A549 (cell line): Measurements from ENCODE around the gene ACER3.

Experiments used
- BHLHE40 ChIP-seq: IDR thresholded peaks from 2 replicates; pipeline ENCODE4 v1.6.1; 2012; ENCODE audit warnings: low read depth, low read length, inconsistent platforms
- CEBPB ChIP-seq, 2 experiments: fragments of >200 bp in 1 of 2; sonication (Bioruptor Twin) in 1 of 2; formaldehyde crosslinking in 1 of 2; IDR thresholded peaks; 2 replicates each; pipeline ENCODE4 v1.6.1; 2012 to 2016
- MAZ ChIP-seq: fragments of 150-350 bp; IDR thresholded peaks from 2 replicates; pipeline ENCODE4 v1.6.1; 2014; ENCODE audit warnings: antibody characterized with exemption, low read depth, low read length, borderline replicate concordance
- POLR2A ChIP-seq: IDR thresholded peaks from 2 replicates; pipeline ENCODE4 v1.6.1; 2012; ENCODE audit warnings: mild to moderate bottlenecking, low read length
- POLR2AphosphoS2 ChIP-seq: conservative IDR thresholded peaks from 2 replicates; pipeline ENCODE4 v1.6.1; 2012; ENCODE audit warnings: low read length, improper control_type of control experiment, inconsistent platforms
- RAD21 ChIP-seq, 2 experiments: fragments of >200 bp in 1 of 2; sonication (Bioruptor Twin) in 1 of 2; formaldehyde crosslinking in 1 of 2; IDR thresholded peaks in 1 of 2; conservative IDR thresholded peaks in 1 of 2; 2 replicates in 1 of 2; 3 replicates in 1 of 2; pipeline ENCODE4 v1.6.1; 2012 to 2018; ENCODE audit warnings: inconsistent platforms in 1 of 2
- TF ChIP-seq, protein P1 (sequence below): fragments of >200 bp; sonication (Bioruptor Twin); formaldehyde crosslinking; IDR thresholded peaks from 3 replicates; pipeline ENCODE4 v1.5.1; 2016
- TF ChIP-seq, protein P2 (sequence below): fragments of >200 bp; sonication (Bioruptor Twin); formaldehyde crosslinking; IDR thresholded peaks from 3 replicates; pipeline ENCODE4 v1.6.1; 2016

- TF ChIP-seq, protein P1, sequence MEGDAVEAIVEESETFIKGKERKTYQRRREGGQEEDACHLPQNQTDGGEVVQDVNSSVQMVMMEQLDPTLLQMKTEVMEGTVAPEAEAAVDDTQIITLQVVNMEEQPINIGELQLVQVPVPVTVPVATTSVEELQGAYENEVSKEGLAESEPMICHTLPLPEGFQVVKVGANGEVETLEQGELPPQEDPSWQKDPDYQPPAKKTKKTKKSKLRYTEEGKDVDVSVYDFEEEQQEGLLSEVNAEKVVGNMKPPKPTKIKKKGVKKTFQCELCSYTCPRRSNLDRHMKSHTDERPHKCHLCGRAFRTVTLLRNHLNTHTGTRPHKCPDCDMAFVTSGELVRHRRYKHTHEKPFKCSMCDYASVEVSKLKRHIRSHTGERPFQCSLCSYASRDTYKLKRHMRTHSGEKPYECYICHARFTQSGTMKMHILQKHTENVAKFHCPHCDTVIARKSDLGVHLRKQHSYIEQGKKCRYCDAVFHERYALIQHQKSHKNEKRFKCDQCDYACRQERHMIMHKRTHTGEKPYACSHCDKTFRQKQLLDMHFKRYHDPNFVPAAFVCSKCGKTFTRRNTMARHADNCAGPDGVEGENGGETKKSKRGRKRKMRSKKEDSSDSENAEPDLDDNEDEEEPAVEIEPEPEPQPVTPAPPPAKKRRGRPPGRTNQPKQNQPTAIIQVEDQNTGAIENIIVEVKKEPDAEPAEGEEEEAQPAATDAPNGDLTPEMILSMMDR, result no peak
- TF ChIP-seq RAD21 (conservative IDR thresholded peaks at IDR 0.05 in 1 of 2, IDR thresholded peaks at IDR 0.05 in 1 of 2) (no peak), POLR2A (no peak), POLR2AphosphoS2 (no peak), BHLHE40 (no peak), CEBPB (IDR thresholded peaks at IDR 0.05) (no peak), MAZ (no peak)
- TF ChIP-seq, protein P2, sequence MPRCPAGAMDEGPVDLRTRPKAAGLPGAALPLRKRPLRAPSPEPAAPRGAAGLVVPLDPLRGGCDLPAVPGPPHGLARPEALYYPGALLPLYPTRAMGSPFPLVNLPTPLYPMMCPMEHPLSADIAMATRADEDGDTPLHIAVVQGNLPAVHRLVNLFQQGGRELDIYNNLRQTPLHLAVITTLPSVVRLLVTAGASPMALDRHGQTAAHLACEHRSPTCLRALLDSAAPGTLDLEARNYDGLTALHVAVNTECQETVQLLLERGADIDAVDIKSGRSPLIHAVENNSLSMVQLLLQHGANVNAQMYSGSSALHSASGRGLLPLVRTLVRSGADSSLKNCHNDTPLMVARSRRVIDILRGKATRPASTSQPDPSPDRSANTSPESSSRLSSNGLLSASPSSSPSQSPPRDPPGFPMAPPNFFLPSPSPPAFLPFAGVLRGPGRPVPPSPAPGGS, result no peak
These were observed 83.5 kb downstream of the ACER3 start for GRCh38 chr11:76944225-76944624.
